H1 (cell line): Measurements from ENCODE around the gene PAX5. TPM values are rescaled to one million over a fixed set of nuclear protein-coding genes. Genes with fewer than 3 reads are reported as not detected.
A peak's percentile ranks its signal among the peaks of the same experiment; 100 is the strongest.

ENCODE experiments used
- CTCF ChIA-PET: fragments of 300-600 bp; sonication (Branson Sonifier 250); formaldehyde crosslinking; loops from one replicate; lab custom pipeline; 2021; ENCODE audit not compliant: partially characterized antibody; lab: Charles Lee
- POLR2A ChIA-PET: fragments of 300-600 bp; sonication (Branson Sonifier 250); formaldehyde crosslinking; loops from one replicate; lab custom pipeline; 2021; ENCODE audit warnings: inconsistent platforms; ENCODE audit not compliant: partially characterized antibody; lab: Charles Lee
- DNase-seq, 2 experiments: peaks; one replicate each; pipeline versions ENCODE4 v3.0.0 to v3.0.0-alpha.2; 2010 to 2022; ENCODE audit warnings: low spot score in 2 of 2, low read depth in 1 of 2, mixed read lengths in 1 of 2
- FAIRE-seq: peaks from 2 replicates; lab custom pipeline; 2011; peaks lifted over from hg19 to GRCh38; lab: Jason Lieb, UNC
- H2AFZ ChIP-seq: 2 replicates; pipeline ENCODE4 v1.8.1; 2012; ENCODE audit warnings: low read length, inconsistent platforms
- H2AK5ac ChIP-seq: 2 replicates; pipeline ENCODE4 v1.6.1; 2013; ENCODE audit warnings: low read depth, low read length
- H2BK120ac ChIP-seq: replicated peaks from 2 replicates; pipeline ENCODE3; 2013; ENCODE audit warnings: low read depth, low read length, inconsistent platforms
- H2BK12ac ChIP-seq: 2 replicates; pipeline ENCODE4 v1.6.1; 2013; ENCODE audit warnings: low read depth, low read length
- H2BK15ac ChIP-seq: 2 replicates; pipeline ENCODE4 v1.6.1; 2013; ENCODE audit warnings: low read length
- H2BK20ac ChIP-seq: 2 replicates; pipeline ENCODE4 v1.6.1; 2013; ENCODE audit warnings: low read length
- H2BK5ac ChIP-seq: 2 replicates; pipeline ENCODE4 v1.6.1; 2013; ENCODE audit warnings: low read depth, low read length
- H3K14ac ChIP-seq: 2 replicates; pipeline ENCODE4 v1.6.1; 2013; ENCODE audit warnings: inconsistent platforms; ENCODE audit not compliant: insufficient read length
- H3K18ac ChIP-seq: 2 replicates; pipeline ENCODE4 v1.6.1; 2013; ENCODE audit warnings: low read length; ENCODE audit errors: extremely low read depth
- H3K23ac ChIP-seq: 2 replicates; pipeline ENCODE4 v1.6.1; 2013; ENCODE audit warnings: inconsistent platforms; ENCODE audit not compliant: insufficient read length
- H3K23me2 ChIP-seq: 2 replicates; pipeline ENCODE4 v1.6.1; 2013; ENCODE audit warnings: low read depth, low read length
- H3K27ac ChIP-seq: 2 replicates; pipeline ENCODE4 v1.6.1; 2011; ENCODE audit warnings: low read depth, low read length, inconsistent platforms
- H3K27me3 ChIP-seq, 4 experiments: replicated peaks in 1 of 4; 1 replicate in 1 of 4; 2 replicates in 3 of 4; pipeline versions ENCODE4 v1.6.1 to v1.8.1; 2011 to 2013; ENCODE audit warnings: low read length in 3 of 4, mild to moderate bottlenecking in 3 of 4, inconsistent platforms in 2 of 4, mixed read lengths in 2 of 4, moderate library complexity in 1 of 4; ENCODE audit not compliant: control insufficient read depth in 3 of 4, insufficient read depth in 3 of 4; ENCODE audit errors: extremely low read depth in 1 of 4
- H3K36me3 ChIP-seq, 4 experiments: 2 replicates each; pipeline versions ENCODE4 v1.6.1 to v1.8.1; 2011 to 2013; ENCODE audit warnings: mild to moderate bottlenecking in 4 of 4, low read length in 3 of 4, moderate library complexity in 2 of 4, control low read depth in 1 of 4, inconsistent platforms in 1 of 4; ENCODE audit not compliant: insufficient read depth in 4 of 4, control insufficient read depth in 2 of 4
- H3K4ac ChIP-seq: replicated peaks from 2 replicates; pipeline ENCODE3; 2013; ENCODE audit warnings: low read length, low read depth, mixed read lengths, inconsistent platforms; ENCODE audit not compliant: insufficient read length
- H3K4me1 ChIP-seq, 4 experiments: replicated peaks in 1 of 4; 1 replicate in 1 of 4; 2 replicates in 3 of 4; pipeline versions ENCODE4 v1.6.1 to v1.8.1; 2011 to 2013; ENCODE audit warnings: low read length in 3 of 4, inconsistent platforms in 2 of 4, mixed read lengths in 1 of 4; ENCODE audit not compliant: insufficient read depth in 4 of 4, control insufficient read depth in 3 of 4
- H3K4me2 ChIP-seq, 2 experiments: 2 replicates each; pipeline versions ENCODE4 v1.6.1 to v1.8.1; 2011 to 2013; ENCODE audit warnings: low read depth in 2 of 2, low read length in 2 of 2, control low read depth in 1 of 2, inconsistent platforms in 1 of 2, mild to moderate bottlenecking in 1 of 2; ENCODE audit not compliant: insufficient read depth in 1 of 2
- H3K4me3 ChIP-seq, 4 experiments: fragments of 200-600, 300-600 bp in 1 of 4; sonication (generic), shearing (Covaris generic), sonication (Bioruptor Twin) in 1 of 4; 2 replicates each; pipeline versions ENCODE4 v1.5.1 to v1.8.1; 2011 to 2016; ENCODE audit warnings: low read length in 4 of 4, low read depth in 3 of 4, control low read depth in 2 of 4, inconsistent platforms in 2 of 4, mild to moderate bottlenecking in 2 of 4, mixed read lengths in 1 of 4, moderate library complexity in 1 of 4; ENCODE audit not compliant: insufficient read depth in 2 of 4; ENCODE audit errors: extremely low read depth in 1 of 4
- H3K56ac ChIP-seq: replicated peaks from 2 replicates; pipeline ENCODE3; 2013; ENCODE audit warnings: low read depth, mild to moderate bottlenecking, mixed read lengths, low read length, inconsistent platforms; ENCODE audit not compliant: insufficient read length
- H3K79me1 ChIP-seq: 2 replicates; pipeline ENCODE4 v1.6.1; 2013; ENCODE audit warnings: low read depth, low read length, control low read depth
- H3K79me2 ChIP-seq, 2 experiments: 2 replicates each; pipeline versions ENCODE4 v1.6.1 to v1.8.1; 2012 to 2013; ENCODE audit warnings: low read length in 2 of 2, mild to moderate bottlenecking in 2 of 2, inconsistent platforms in 1 of 2; ENCODE audit not compliant: insufficient read depth in 2 of 2, control insufficient read depth in 1 of 2
- H3K9ac ChIP-seq, 4 experiments: replicated peaks in 1 of 4; 1 replicate in 1 of 4; 2 replicates in 3 of 4; pipeline versions ENCODE4 v1.6.1 to v1.8.1; 2011 to 2013; ENCODE audit warnings: low read depth in 3 of 4, low read length in 3 of 4, control low read depth in 2 of 4, mild to moderate bottlenecking in 2 of 4, moderate library complexity in 2 of 4, inconsistent platforms in 1 of 4; ENCODE audit errors: extremely low read depth in 1 of 4
- H3K9me3 ChIP-seq, 2 experiments: 2 replicates each; pipeline versions ENCODE4 v1.6.1 to v1.8.1; 2012 to 2013; ENCODE audit warnings: mild to moderate bottlenecking in 2 of 2, moderate library complexity in 2 of 2, control low read depth in 1 of 2, inconsistent platforms in 1 of 2, low read depth in 1 of 2, low read length in 1 of 2, mixed read lengths in 1 of 2; ENCODE audit not compliant: insufficient read depth in 2 of 2
- H4K20me1 ChIP-seq, 2 experiments: replicated peaks in 1 of 2; 2 replicates each; pipeline versions ENCODE3 to v1.8.1; 2011 to 2013; ENCODE audit warnings: inconsistent platforms in 2 of 2, low read length in 2 of 2, mild to moderate bottlenecking in 1 of 2; ENCODE audit not compliant: insufficient read depth in 2 of 2, control insufficient read depth in 1 of 2
- H4K5ac ChIP-seq: 2 replicates; pipeline ENCODE4 v1.6.1; 2013; ENCODE audit warnings: low read length, low read depth, mixed read lengths, inconsistent platforms; ENCODE audit not compliant: insufficient read length
- H4K8ac ChIP-seq: 2 replicates; pipeline ENCODE4 v1.8.0; 2013; ENCODE audit warnings: mild to moderate bottlenecking, moderate library complexity, low read length, inconsistent platforms; ENCODE audit not compliant: insufficient read depth; ENCODE audit errors: extremely low read depth
- H4K91ac ChIP-seq: replicated peaks from 2 replicates; pipeline ENCODE3; 2013; ENCODE audit warnings: low read length, mixed read lengths, inconsistent platforms; ENCODE audit not compliant: insufficient read length
- BACH1 ChIP-seq: IDR thresholded peaks from 2 replicates; pipeline ENCODE4 v1.6.1; 2012; ENCODE audit warnings: low read length, improper control_type of control experiment
- CTBP2 ChIP-seq: IDR thresholded peaks from 2 replicates; pipeline ENCODE4 v1.7.0; 2011; ENCODE audit warnings: borderline replicate concordance, mild to moderate bottlenecking, moderate library complexity, mixed read lengths, low read length; ENCODE audit not compliant: insufficient read depth, insufficient read length
- MAFK ChIP-seq: IDR thresholded peaks from 2 replicates; pipeline ENCODE4 v1.6.1; 2012; ENCODE audit warnings: low read depth, mild to moderate bottlenecking, improper control_type of control experiment, low read length
- WGBS, 2 experiments: shearing (Covaris generic) in 1 of 2; methylation state at CpG; one replicate each; pipeline versions ENCODE4 v1.1.6 to v1.1.7; 2013 to 2015; ENCODE audit warnings: low lambda C conversion rate in 2 of 2, mixed read lengths in 2 of 2, inconsistent platforms in 1 of 2, low coverage in 1 of 2, missing lambda C conversion rate in 1 of 2; ENCODE audit not compliant: insufficient replicate concordance in 2 of 2, insufficient coverage in 1 of 2, insufficient read length in 1 of 2; ENCODE audit errors: extremely low coverage in 1 of 2, missing lambda C conversion rate in 1 of 2; 5-methylcytosine and 5-hydroxymethylcytosine counted together
- polyA plus RNA-seq, 7 experiments: library from polyadenylated mRNA; depleted of rRNA in 3 of 7; stranded (reverse) in 5 of 7; unstranded in 2 of 7; fragments of >200 nt in 5 of 7; fragments of 200-250 nt in 2 of 7; gene quantifications; 1 replicate in 5 of 7; 2 replicates in 1 of 7; 4 replicates in 1 of 7; pipeline versions ENCODE4 v1.2.1 to v1.2.3, GENCODE V29; 2011 to 2013; ENCODE audit warnings: missing spikeins in 2 of 7, mixed read lengths in 2 of 7
- total RNA-seq: library from RNA; stranded (reverse); fragmentation: NEBNext Ultra II Directional; extraction: Animal tissue kit (Norgen Biotek cat#: 25700); gene quantifications from 2 replicates; pipeline ENCODE4 v1.2.1, GENCODE V29; 2021

The PAX5 gene
- total and polyA plus RNA-seq, 2 of the 8 experiments (the other 6 are each of a cell fraction or from before 2014, with no cell fraction given), result 0.29 to 0.43 TPM

DNA sequence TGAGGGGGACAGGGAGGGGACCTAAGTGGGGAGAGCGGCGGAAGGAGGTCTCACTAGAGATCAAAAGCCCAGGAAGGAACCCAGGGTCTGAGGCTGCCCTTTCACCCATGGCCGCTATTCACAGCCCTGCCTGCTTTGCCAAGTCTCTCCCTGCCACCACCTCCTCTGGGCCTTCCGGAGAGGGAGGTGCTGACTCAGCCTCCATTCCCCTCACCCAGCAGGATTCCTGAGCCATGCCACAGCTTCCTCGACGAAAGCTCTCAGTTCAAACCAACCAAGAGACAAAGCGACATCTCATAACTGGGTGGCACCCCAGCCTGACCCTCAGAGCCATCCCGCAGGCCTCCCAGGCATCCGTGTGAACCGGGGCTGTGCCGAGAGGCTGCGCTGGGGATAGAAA is 36.7 kb downstream of the PAX5 start:
- H4K20me1 ChIP-seq, result no peaks in the 10 kb centered on the region
- POLR2A ChIA-PET, result interaction anchor here (0.5 to 1.0 kb wide), 2 partner anchors 29 to 58 kb away, joined by 3 read pairs; no protein-coding TSS in a partner anchor
- H3K79me2 ChIP-seq, result no peaks in the 10 kb centered on the region
- H3K4me1 ChIP-seq, result peaks cover 0 to 10% (median 3%) of the 10 kb centered on the region in 4 experiments; a peak in 4 of 7 replicates
- peak overlapping the region; percentile 58 for H4K91ac ChIP-seq
- no peaks in the 10 kb centered on the region for H3K36me3 ChIP-seq
- H2BK5ac ChIP-seq, result no peak overlapping the region
- TF ChIP-seq BACH1, result peak; percentile 43; the same call in 1 of the 2 replicates
- TF ChIP-seq CTBP2, result no peak
- peak; percentile 33; the same call in 1 of the 2 replicates for TF ChIP-seq MAFK
- peaks cover under 1% of the 10 kb centered on the region; the same call in 1 of the 2 replicates for H3K23me2 ChIP-seq
- H3K27ac ChIP-seq, result no peak overlapping the region
- no peak overlapping the region for H3K9ac ChIP-seq
- FAIRE-seq, result no peak
- no peak overlapping the region for H3K4me3 ChIP-seq
- no peak overlapping the region for H3K14ac ChIP-seq
- H3K79me1 ChIP-seq, result no peaks in the 10 kb centered on the region
- WGBS, 2 experiments, result 78% methylated on average over 12 of the region's 12 CpGs; no CpG with 5 or more reads in 1 of the 2 experiments
- H2BK12ac ChIP-seq, result peak overlapping the region; percentile 71; the same call in 1 of the 2 replicates
- no peak overlapping the region; the same call in 1 of the 2 replicates for H2BK20ac ChIP-seq
- no peak overlapping the region for H3K18ac ChIP-seq
- peaks cover 5 to 33% (median 30%) of the 10 kb centered on the region in 4 experiments for H3K27me3 ChIP-seq
- H2BK15ac ChIP-seq, result no peak overlapping the region
- DNase-seq, result no peak
- no peak overlapping the region for H3K23ac ChIP-seq
- CTCF ChIA-PET, result interaction anchor here (0.7 to 22.2 kb wide), 12 partner anchors 13 to 369 kb away, joined by 3 to 657 read pairs (median 10); no protein-coding TSS in a partner anchor
- no peak overlapping the region for H2AFZ ChIP-seq
- peak overlapping the region; percentile 42 for H4K8ac ChIP-seq
- H3K9me3 ChIP-seq, result no peaks in the 10 kb centered on the region
- H2BK120ac ChIP-seq, result no peak overlapping the region
- no peak overlapping the region for H3K56ac ChIP-seq
- H2AK5ac ChIP-seq, result no peak overlapping the region
- H3K4me2 ChIP-seq, result no peak overlapping the region
- H3K4ac ChIP-seq, result no peak overlapping the region
- H4K5ac ChIP-seq, result no peak overlapping the region
